DOHH2 (cell line): ENCODE measurements around the gene ZFY.

ENCODE experiments used
- EZH2phosphoT487 ChIP-seq: fragments of 200-600 bp; sonication (generic); IDR thresholded peaks from 2 replicates; pipeline ENCODE4 v1.6.1; 2017; ENCODE audit warnings: borderline replicate concordance, mild to moderate bottlenecking, antibody characterized with exemption, low read length, moderate library complexity, mixed read lengths
- TF ChIP-seq, protein P1 (sequence below): fragments of 200-600 bp; sonication (generic); IDR thresholded peaks from one replicate; pipeline ENCODE4 v1.5.1; 2014; ENCODE audit warnings: antibody characterized with exemption, mild to moderate bottlenecking, low read depth, low read length; ENCODE audit not compliant: poor library complexity, severe bottlenecking

DNA sequence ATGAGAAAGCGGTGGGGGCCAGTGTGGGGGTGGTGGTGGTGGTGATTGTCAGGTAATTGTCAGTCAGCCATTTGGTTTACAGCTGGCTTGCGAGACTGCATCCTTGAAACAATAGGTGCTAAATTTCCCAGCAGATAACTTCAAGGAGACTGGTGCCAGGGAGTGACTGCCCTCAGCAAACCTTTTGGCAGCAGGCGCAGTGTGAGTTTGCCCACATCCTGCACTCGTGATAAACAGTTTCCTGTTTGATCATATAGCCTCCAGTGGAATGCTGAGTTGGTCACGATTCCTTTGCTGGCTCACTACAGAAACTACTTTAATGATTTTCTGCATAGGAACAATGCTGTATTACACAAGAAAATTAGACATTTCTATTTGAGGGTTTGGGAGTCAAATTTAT lies 47.8 kb upstream of the ZFY start:
- TF ChIP-seq, protein P1, sequence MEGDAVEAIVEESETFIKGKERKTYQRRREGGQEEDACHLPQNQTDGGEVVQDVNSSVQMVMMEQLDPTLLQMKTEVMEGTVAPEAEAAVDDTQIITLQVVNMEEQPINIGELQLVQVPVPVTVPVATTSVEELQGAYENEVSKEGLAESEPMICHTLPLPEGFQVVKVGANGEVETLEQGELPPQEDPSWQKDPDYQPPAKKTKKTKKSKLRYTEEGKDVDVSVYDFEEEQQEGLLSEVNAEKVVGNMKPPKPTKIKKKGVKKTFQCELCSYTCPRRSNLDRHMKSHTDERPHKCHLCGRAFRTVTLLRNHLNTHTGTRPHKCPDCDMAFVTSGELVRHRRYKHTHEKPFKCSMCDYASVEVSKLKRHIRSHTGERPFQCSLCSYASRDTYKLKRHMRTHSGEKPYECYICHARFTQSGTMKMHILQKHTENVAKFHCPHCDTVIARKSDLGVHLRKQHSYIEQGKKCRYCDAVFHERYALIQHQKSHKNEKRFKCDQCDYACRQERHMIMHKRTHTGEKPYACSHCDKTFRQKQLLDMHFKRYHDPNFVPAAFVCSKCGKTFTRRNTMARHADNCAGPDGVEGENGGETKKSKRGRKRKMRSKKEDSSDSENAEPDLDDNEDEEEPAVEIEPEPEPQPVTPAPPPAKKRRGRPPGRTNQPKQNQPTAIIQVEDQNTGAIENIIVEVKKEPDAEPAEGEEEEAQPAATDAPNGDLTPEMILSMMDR: no peak
- no peak for TF ChIP-seq EZH2phosphoT487
